Right lung (tissue), 10 donors: ENCODE results near the gene RBM34. TPM values are rescaled to one million over a fixed set of nuclear protein-coding genes. Genes with fewer than 3 reads are reported as not detected.
A peak's percentile ranks its signal among the peaks of the same experiment; 100 is the strongest.
"Not testable (repeated sequence)": the region's sequence is repeated elsewhere in the genome, so short reads cannot be mapped to it uniquely, and the experiment has no call there.

Experiments used
- DNase-seq, 2 donors: peaks; one replicate each; pipeline ENCODE4 v3.0.0-alpha.2; 2013
- long read RNA-seq, 8 donors: transcript quantifications; one replicate each; lab custom pipeline, GENCODE V29; 2026
- polyA plus RNA-seq, 5 donors: library from polyadenylated mRNA; unstranded; fragments of 120-200 nt; gene quantifications; one replicate each; pipeline versions ENCODE4 v1.2.1 to v1.2.3, GENCODE V29; 2013; ENCODE audit warnings: inconsistent platforms in 1 of 5, low replicate concordance in 1 of 5; ENCODE audit not compliant: insufficient read length in 5 of 5, insufficient read depth in 1 of 5

The RBM34 gene, protein sequence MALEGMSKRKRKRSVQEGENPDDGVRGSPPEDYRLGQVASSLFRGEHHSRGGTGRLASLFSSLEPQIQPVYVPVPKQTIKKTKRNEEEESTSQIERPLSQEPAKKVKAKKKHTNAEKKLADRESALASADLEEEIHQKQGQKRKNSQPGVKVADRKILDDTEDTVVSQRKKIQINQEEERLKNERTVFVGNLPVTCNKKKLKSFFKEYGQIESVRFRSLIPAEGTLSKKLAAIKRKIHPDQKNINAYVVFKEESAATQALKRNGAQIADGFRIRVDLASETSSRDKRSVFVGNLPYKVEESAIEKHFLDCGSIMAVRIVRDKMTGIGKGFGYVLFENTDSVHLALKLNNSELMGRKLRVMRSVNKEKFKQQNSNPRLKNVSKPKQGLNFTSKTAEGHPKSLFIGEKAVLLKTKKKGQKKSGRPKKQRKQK
- 10 to 100 TPM; 64.5 to 81.8 (median 73.8) TPM for polyA plus RNA-seq
- long read RNA-seq, donor 1, transcript RBM34-201 (11 exons, 2,054 nt) = major isoform, 10 of 16 reads
- long read RNA-seq, donor 1, partial matches to known transcripts = 0 of 16 reads
- long read RNA-seq, donor 1, other reads (novel, unspliced or antisense) = 0 of 16 reads
- long read RNA-seq, donor 2, transcript RBM34-201 (11 exons, 2,054 nt) = major isoform, 8 of 12 reads
- long read RNA-seq, donor 2, partial matches to known transcripts = 0 of 12 reads
- long read RNA-seq, donor 2, other reads (novel, unspliced or antisense) = 0 of 12 reads
- long read RNA-seq, donor 3, transcript RBM34-201 (11 exons, 2,054 nt) = major isoform, 10 of 15 reads
- long read RNA-seq, donor 3, partial matches to known transcripts = 0 of 15 reads
- long read RNA-seq, donor 3, other reads (novel, unspliced or antisense) = 0 of 15 reads
- long read RNA-seq, donor 4, transcript RBM34-201 (11 exons, 2,054 nt) = major isoform, 5 of 14 reads
- long read RNA-seq, donor 4, partial matches to known transcripts = 5 of 14 reads
- long read RNA-seq, donor 4, other reads (novel, unspliced or antisense) = 0 of 14 reads
- long read RNA-seq, donor 5, transcript RBM34-209 (3 exons, 783 nt) = minor isoform, 6 of 20 reads
- long read RNA-seq, donor 5, transcript RBM34-201 (11 exons, 2,054 nt) = major isoform, 12 of 20 reads
- long read RNA-seq, donor 5, partial matches to known transcripts = 0 of 20 reads
- long read RNA-seq, donor 5, other reads (novel, unspliced or antisense) = 0 of 20 reads
- long read RNA-seq, donor 6, transcript RBM34-201 (11 exons, 2,054 nt) = major isoform, 10 of 11 reads
- long read RNA-seq, donor 6, partial matches to known transcripts = 0 of 11 reads
- long read RNA-seq, donor 6, other reads (novel, unspliced or antisense) = 0 of 11 reads
- long read RNA-seq, donor 7, transcript RBM34-201 (11 exons, 2,054 nt) = major isoform, 9 of 11 reads
- long read RNA-seq, donor 7, partial matches to known transcripts = 0 of 11 reads
- long read RNA-seq, donor 7, other reads (novel, unspliced or antisense) = 0 of 11 reads
- long read RNA-seq, donor 8, partial matches to known transcripts = 0 of 2 reads
- long read RNA-seq, donor 8, other reads (novel, unspliced or antisense) = 0 of 2 reads

DNA sequence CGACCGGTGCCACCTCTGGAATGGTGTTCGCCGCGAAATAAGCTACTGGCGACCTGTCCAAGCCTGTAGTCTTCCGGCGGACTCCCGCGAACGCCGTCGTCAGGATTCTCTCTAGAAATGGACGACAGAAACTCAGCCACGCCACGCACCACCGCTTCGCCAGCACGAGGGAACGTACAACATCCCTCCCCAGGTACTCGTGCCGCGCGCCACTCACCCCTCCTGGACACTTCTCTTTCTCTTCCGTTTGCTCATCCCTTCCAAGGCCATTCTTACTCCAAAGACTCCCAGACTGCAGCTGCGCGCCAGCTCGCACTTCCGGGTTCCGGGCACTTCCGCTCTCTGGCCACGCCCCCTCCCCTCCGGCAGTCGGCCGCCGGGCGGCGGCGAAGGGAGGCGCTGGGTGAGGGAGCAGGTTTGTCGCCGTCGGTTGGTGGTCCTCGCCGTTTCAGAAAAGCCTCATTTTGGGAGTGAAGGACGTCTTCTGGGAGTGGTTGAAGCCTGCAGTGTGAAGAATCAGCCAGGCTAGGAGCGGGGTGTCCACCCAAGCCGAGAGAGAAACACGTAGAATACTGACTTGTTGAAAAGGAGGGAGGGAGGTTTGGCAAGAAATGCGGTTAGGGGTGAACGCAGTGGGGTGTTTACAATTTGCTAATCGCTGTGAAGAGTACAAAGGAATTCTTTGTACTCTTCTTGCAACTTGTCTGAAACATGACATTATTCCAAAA is at the start of gene RBM34:
RBM34 (minus strand) TSS at position 294 of the 728 bp plus-strand sequence; CDS start at position 270, 24 bp downstream.
- DNase-seq = peak; percentile 91 to 93

DNA sequence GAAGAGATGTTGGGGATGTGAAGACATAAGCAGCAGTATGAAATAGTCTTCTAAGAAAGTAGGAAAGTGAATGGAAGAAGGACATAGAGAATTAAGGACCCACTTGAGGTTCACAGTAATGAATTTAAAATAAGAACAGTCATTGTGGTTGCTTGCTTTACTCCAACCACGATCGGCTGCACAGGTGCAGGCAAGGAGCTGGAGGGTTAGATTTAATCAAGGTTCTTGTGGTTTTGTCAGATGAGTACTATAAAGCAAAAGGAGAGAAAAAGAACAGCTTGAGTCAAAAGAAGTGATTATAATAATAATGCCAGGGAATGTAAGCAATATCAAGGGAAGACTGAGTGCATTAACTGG is 46.1 kb upstream of the RBM34 start:
- DNase-seq = no peak

DNA sequence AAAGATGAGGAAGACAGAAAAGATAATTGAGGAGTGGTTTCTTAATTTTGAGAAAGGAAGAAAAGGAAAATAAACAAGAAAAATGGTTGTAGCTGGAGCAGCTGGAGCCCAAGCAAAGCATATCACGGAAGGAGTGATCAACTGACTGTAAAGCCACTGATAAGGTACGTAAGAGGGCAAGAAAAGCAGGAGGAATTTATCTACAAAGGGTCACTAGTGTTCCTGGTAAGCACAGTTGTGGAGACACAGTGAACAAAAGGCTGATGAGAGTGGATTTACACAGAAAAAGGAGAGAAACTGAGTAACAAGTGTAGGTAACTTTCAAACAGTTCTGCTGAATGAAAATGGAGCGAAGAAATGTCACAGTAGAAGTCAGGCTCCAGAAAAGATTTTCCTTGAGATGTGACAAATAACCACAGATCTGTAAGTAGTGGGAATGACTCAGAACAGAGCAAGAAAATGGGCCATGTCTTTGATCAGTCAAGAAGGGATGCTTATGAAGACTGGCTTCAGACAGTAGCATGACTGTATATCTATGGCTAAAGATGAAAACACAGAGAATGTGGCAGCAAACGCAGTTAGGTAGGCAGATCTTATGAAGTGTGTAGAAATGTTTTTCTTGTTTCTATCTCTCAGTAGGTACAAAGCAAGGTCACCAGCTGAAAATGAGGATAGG is 45.6 kb upstream of the RBM34 start:
- no peak for DNase-seq

- no peak for DNase-seq
Observed at GRCh38 chr1:235205687-235206086, 44.6 kb upstream of the RBM34 start.

DNA sequence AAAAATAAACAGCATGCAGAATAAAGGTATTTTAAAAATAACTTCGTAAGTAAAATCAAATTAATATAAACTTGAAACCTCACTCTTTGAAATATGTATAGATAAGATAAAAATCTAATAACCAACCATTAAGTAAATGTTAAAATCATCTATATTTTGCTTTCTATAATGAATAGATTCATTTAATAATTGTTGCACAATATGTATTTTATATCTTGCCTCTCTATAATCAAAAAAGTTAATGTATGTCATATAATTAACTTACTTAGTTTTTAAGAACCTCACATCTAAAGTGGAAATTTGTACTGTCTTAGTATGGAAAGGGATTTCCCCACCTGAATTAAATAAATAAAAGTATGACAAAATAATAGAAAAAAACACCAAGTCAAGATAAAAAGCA is 42.4 kb upstream of the RBM34 start:
- no peak for DNase-seq

DNA sequence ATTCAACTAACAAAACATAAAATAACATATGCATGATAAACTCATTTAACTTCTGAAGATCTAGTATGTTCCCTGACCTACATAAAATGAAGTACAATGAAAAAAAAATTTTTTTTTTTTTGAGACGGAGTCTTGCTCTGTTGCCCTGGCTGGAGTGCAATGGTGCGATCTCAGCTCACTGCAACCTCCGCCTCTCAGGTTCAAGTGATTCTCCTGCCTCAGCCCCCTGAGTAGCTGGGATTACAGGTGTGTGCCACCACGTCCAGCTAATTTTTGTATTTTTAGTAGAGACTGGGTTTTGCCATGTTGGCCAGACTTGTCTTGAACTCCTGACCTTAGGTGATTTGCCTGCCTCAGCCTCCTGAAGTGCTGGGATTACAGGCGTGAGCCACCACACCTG is 41.4 kb upstream of the RBM34 start:
- not testable (repeated sequence) for DNase-seq

DNA sequence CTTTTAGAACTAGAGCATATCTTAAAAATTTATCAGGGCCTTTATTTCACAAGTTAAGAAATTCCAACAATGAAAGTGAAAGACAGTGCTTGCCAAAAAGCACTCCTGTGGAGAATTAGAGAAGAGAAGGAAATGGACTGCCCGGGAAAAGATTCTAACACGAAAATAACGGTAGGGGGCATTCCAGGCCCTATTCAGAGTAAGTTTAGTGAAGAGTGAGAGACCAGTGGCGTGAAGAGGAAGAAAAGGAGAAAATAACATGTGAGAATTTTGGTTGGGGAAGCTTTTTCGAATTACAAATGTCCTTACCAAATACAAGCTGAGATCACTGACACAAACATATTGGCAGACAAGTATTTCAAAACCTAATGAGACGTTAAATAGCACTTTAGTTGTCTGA is 38.4 kb upstream of the RBM34 start:
- DNase-seq = peak; percentile 2 to 3

GRCh38 chr1:235190431-235190830 is 29.4 kb upstream of the RBM34 start:
- DNase-seq = no peak

DNA sequence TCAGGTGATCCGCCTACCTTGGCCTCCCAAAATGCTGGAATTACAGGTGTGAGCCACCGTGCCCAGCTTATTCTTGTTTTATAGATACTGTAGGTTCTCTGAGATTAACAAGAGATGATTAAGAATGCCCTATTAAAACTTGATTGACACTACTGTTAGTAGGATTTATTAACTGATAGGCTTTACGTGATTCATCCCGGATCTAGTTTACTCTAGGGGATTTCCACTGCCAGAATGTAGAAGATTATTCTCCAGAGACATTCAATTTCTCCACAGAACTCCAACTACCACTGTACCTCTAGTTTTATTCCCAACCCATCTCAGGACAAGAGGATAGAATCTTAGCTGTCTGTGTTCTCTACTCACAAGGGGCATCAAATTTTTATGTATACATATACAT is 26.3 kb upstream of the RBM34 start:
- no peak for DNase-seq

GRCh38 chr1:235181561-235182245 is 20.7 kb upstream of the RBM34 start:
- no peak for DNase-seq

GRCh38 chr1:235180916-235181460 is 19.9 kb upstream of the RBM34 start:
- DNase-seq = no peak

DNA sequence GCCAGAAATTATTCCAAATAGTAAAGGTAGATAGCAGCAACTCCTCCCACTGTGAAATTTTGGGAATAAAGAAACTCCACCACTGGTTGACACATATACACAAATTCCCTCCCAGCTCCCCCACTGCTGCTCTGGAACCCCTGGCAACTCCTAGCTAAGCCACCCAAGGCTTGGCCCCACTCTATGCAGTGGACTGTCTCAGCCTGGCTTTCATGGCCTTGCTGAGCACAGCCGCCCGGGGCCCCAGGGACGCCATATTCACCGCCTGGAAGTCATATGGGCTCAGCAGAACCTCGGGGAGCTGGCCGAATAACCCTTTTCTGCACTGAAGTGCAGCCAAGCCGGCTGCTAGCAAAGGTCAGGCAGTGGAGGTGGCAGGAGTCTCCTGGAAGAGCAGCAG is 15.4 kb upstream of the RBM34 start:
- DNase-seq = no peak

DNA sequence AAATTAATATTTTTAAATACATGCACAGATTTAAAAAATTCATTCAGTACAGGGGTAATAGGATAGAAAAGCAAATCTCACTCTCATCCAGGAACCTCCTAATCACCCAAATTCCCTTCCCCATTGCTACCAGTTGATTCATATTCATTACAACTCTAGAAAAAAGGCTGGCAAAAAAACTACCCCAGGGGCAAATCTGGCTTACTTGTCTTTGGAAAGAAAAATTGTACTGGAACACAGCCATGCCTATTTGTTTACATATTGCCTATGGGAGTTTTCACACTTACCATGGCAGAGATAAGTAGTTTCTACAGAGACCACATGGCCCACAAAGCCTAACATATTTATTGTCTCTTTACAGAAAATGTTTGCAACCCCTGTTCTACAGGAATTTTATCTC is 8.9 kb upstream of the RBM34 start:
- no peak for DNase-seq

DNA sequence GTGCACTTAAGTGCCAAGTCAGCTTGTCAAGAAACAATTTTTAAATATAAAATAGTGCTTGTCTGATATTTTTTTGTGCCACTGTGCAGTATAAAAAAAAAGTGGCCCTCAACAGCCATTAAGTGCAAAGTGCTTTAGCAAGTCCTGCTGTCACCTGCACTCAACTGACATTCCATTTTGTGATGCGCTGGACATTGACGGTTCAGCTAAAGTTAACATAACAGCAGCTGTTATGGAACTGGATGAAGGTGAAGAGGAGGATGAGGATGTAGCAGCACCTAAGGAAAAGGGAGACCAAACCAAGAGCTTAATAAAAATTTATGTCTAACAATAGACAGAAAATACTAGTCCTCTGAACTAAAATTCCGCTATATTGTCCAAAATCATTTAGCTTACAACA is 7.3 kb upstream of the RBM34 start:
- no peak for DNase-seq

DNA sequence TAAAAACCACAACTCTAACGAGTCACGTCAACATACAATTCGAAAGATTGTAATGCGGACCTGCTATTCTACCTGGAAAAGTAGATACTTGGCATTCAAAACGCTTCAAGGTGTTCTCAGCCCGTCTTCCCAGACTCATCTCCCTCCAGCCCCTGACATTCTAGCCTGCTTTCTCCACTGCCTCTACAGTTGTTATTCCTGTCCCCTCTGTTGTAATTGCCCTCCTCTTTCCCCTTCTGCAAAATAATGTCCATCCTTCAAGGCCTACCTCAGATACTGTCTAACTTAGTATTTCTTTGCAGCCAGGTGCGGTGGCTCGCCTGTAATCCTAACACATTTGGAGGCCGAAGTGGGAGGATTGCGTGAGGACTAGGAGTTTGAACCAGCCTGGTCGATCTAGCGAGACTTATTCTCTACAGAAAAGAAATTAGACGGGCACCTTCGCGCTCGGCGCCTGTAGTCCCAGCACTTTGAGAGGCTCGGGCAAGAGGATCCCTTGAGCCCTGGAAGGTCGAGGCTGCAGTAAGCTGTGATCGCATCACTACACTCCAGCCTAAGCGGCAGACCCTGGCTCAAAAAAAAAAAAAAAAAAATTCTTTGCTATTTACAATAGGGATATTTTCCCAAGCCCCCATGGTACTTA is 756 bp upstream of the RBM34 start:
- DNase-seq = no peak

GRCh38 chr1:235160383-235160956 is 580 bp downstream of the RBM34 start:
- no peak for DNase-seq

GRCh38 chr1:235159930-235160329 is 1.1 kb downstream of the RBM34 start:
- DNase-seq = not testable (repeated sequence)

- not testable (repeated sequence) for DNase-seq
Observed at GRCh38 chr1:235159284-235159683, 1.8 kb downstream of the RBM34 start.
